PC-3 (cell line): ENCODE results near the gene VSIG1. TPM values are rescaled to one million over a fixed set of nuclear protein-coding genes. Genes with fewer than 3 reads are reported as not detected.

Source experiments
- ATAC-seq: fragments of 200-7000 bp; cut with Tn5 transposase; 2 replicates; pipeline ENCODE4 v1.9.1; 2020; ENCODE audit warnings: mild to moderate bottlenecking, moderate library complexity
- BruUV-seq: library from RNA; stranded (reverse); fragments of 400-500 nt; replicated peaks from 2 replicates; lab custom pipeline; 2021; lab: Mats Ljungman, UMichigan
- CTCF ChIA-PET: fragments of 300-600 bp; sonication (Branson Sonifier 250); formaldehyde crosslinking; loops from one replicate; lab custom pipeline; 2022; ENCODE audit warnings: antibody characterized with exemption; lab: Charles Lee
- POLR2A ChIA-PET: fragments of 300-600 bp; sonication (Branson Sonifier 250); formaldehyde crosslinking; loops from one replicate; lab custom pipeline; 2022; ENCODE audit warnings: antibody characterized with exemption; ENCODE audit not compliant: unreplicated experiment; lab: Charles Lee
- DNase-seq: peaks from one replicate; pipeline ENCODE4 v3.0.0-alpha.2; 2015
- H2AFZ ChIP-seq: fragments of 300-600 bp; sonication (generic); 2 replicates; pipeline ENCODE4 v1.6.0; 2016; ENCODE audit warnings: antibody characterized with exemption, low read length
- H3F3A ChIP-seq: fragments of 300-600 bp; sonication (generic); one replicate; pipeline ENCODE4 v1.6.0; 2017; ENCODE audit warnings: antibody characterized with exemption, low read length, control low read depth, mild to moderate bottlenecking; ENCODE audit not compliant: unreplicated experiment
- H3K27ac ChIP-seq: fragments of 300-600 bp; sonication (generic); 2 replicates; pipeline ENCODE4 v1.5.1; 2016; ENCODE audit warnings: mild to moderate bottlenecking, low read length
- H3K27me3 ChIP-seq: fragments of 300-600 bp; sonication (generic); 2 replicates; pipeline ENCODE4 v1.6.1; 2016; ENCODE audit warnings: low read length, mixed read lengths
- H3K36me3 ChIP-seq: fragments of 300-600 bp; sonication (generic); 2 replicates; pipeline ENCODE4 v1.6.1; 2016; ENCODE audit warnings: low read depth, mixed run types, low read length, mixed read lengths
- H3K4me1 ChIP-seq: fragments of 300-600 bp; sonication (generic); 2 replicates; pipeline ENCODE4 v1.5.1; 2016; ENCODE audit warnings: low read length; ENCODE audit not compliant: insufficient read depth
- H3K4me2 ChIP-seq: fragments of 300-600 bp; sonication (generic); 2 replicates; pipeline ENCODE4 v1.6.0; 2016; ENCODE audit warnings: low read length
- H3K4me3 ChIP-seq: fragments of 300-600 bp; sonication (generic); 2 replicates; pipeline ENCODE4 v1.5.1; 2016; ENCODE audit warnings: mild to moderate bottlenecking, low read length, mixed read lengths
- H3K79me2 ChIP-seq: fragments of 300-600 bp; sonication (generic); 2 replicates; pipeline ENCODE4 v1.6.1; 2017; ENCODE audit warnings: low read length, mixed read lengths
- H3K9ac ChIP-seq: fragments of 300-600 bp; sonication (generic); 2 replicates; pipeline ENCODE4 v1.6.0; 2016; ENCODE audit warnings: mild to moderate bottlenecking, low read length
- H3K9me2 ChIP-seq: fragments of 300-600 bp; sonication (generic); replicated peaks from 2 replicates; pipeline ENCODE4 v1.6.1; 2016; ENCODE audit warnings: mixed run types, low read length, mixed read lengths
- H3K9me3 ChIP-seq: fragments of 300-600 bp; sonication (generic); 2 replicates; pipeline ENCODE4 v1.6.1; 2016; ENCODE audit warnings: low read length, mixed read lengths
- H4K20me1 ChIP-seq: fragments of 300-600 bp; sonication (generic); 2 replicates; pipeline ENCODE4 v1.6.1; 2016; ENCODE audit warnings: low read length, mixed read lengths
- CTCF ChIP-seq: fragments of 300-600 bp; sonication (generic); conservative IDR thresholded peaks from 2 replicates; pipeline ENCODE4 v1.5.1; 2017; ENCODE audit warnings: antibody characterized with exemption, low read depth, mild to moderate bottlenecking, low read length
- EZH2 ChIP-seq: fragments of 300-600 bp; sonication (generic); IDR thresholded peaks from one replicate; pipeline ENCODE4 v1.6.1; 2017; ENCODE audit warnings: antibody characterized with exemption, mild to moderate bottlenecking, low read length; ENCODE audit not compliant: unreplicated experiment
- EZH2phosphoT487 ChIP-seq: fragments of 300-600 bp; sonication (generic); IDR thresholded peaks from 2 replicates; pipeline ENCODE4 v1.6.1; 2018; ENCODE audit warnings: mild to moderate bottlenecking, antibody characterized with exemption, low read length, borderline replicate concordance
- intact Hi-C: fragments of 100-400 bp; cut with micrococcal nuclease; formaldehyde crosslinking; loops from 2 replicates; pipeline ENCODE4 v1.9.0; 2023
- total RNA-seq: library from RNA; depleted of rRNA; stranded (reverse); fragments of >200 nt; gene quantifications from 2 replicates; pipeline ENCODE4 v1.2.3, GENCODE V29; 2014

Gene VSIG1
- total RNA-seq, 1 experiment from 2014 or later, result 0.84 TPM

- intact Hi-C loops, result loop anchor here (1.0 to 5.0 kb wide), 7 partner anchors 52 to 415 kb away; partner anchors contain the start of genes NCBP2L and TSC22D3
- Histone ChIP-seq H3K4me1 (peaks cover 31% of the 10 kb centered on the region), H3K79me2 (no peaks in the 10 kb centered on the region), H3K36me3 (no peaks in the 10 kb centered on the region), H4K20me1 (no peaks in the 10 kb centered on the region), H3F3A (no peaks in the 10 kb centered on the region), H3K4me3 (no peak overlapping the region), H3K9me3 (no peaks in the 10 kb centered on the region), H2AFZ (peak overlapping the region; percentile 67; the same call in 1 of the 2 replicates), H3K9me2 (no peaks in the 10 kb centered on the region), H3K27ac (0 out of 2 replicates have a peak overlapping the region, but pooled peaks have one; percentile 25), H3K27me3 (no peaks in the 10 kb centered on the region), H3K4me2 (peak overlapping the region; percentile 51; the same call in 1 of the 2 replicates), H3K9ac (no peak overlapping the region)
- peak; percentile 11; the same call in 1 of the 2 replicates for ATAC-seq
- DNase-seq, result peak; percentile 59
- TF ChIP-seq CTCF (no peak), EZH2phosphoT487 (no peak), EZH2 (no peak)
- BruUV-seq, result no TSS peak
- ChIA-PET CTCF (no interaction called here), POLR2A (no interaction called here)
These were observed 27.9 kb downstream of the VSIG1 start for GRCh38 chrX:108072746-108073145.

- no peaks in the 10 kb centered on the region for H3K27me3 ChIP-seq
- H3K4me1 ChIP-seq, result no peaks in the 10 kb centered on the region
- peaks cover 12% of the 10 kb centered on the region for H3K36me3 ChIP-seq
- TF ChIP-seq EZH2phosphoT487 (no peak), EZH2 (no peak), CTCF (no peak)
- BruUV-seq, result no TSS peak
- ChIA-PET CTCF (no interaction called here), POLR2A (no interaction called here)
- DNase-seq (no peak), ATAC-seq (no peak)
- H3K9me2 ChIP-seq, result no peaks in the 10 kb centered on the region
- H4K20me1 ChIP-seq, result no peaks in the 10 kb centered on the region
- no peak overlapping the region for H3K4me2 ChIP-seq
- no peak overlapping the region for H2AFZ ChIP-seq
- no peak overlapping the region for H3K27ac ChIP-seq
- H3K4me3 ChIP-seq, result no peak overlapping the region
- H3F3A ChIP-seq, result no peaks in the 10 kb centered on the region
- no peak overlapping the region for H3K9ac ChIP-seq
- no peaks in the 10 kb centered on the region for H3K9me3 ChIP-seq
- no peaks in the 10 kb centered on the region for H3K79me2 ChIP-seq
- intact Hi-C loops, result no loop called here
These were observed 36.2 kb downstream of the VSIG1 start for GRCh38 chrX:108081110-108081509.

GRCh38 chrX:108087792-108088191 lies 42.9 kb downstream of the VSIG1 start:
- Histone ChIP-seq H3K9ac (no peak overlapping the region), H3F3A (no peaks in the 10 kb centered on the region), H3K9me2 (no peaks in the 10 kb centered on the region), H3K27ac (no peak overlapping the region), H3K36me3 (peaks cover 22% of the 10 kb centered on the region), H3K4me1 (0 out of 2 replicates have a peak, but pooled peaks cover 8% of the 10 kb centered on the region), H3K4me3 (no peak overlapping the region), H3K9me3 (no peaks in the 10 kb centered on the region), H3K79me2 (peaks cover 42% of the 10 kb centered on the region), H3K27me3 (no peaks in the 10 kb centered on the region), H3K4me2 (no peak overlapping the region), H4K20me1 (no peaks in the 10 kb centered on the region), H2AFZ (no peak overlapping the region)
- ChIA-PET CTCF (no interaction called here), POLR2A (no interaction called here)
- intact Hi-C loops, result no loop called here
- no peak for DNase-seq
- no peak for ATAC-seq
- TF ChIP-seq EZH2phosphoT487, result no peak
- no peak for TF ChIP-seq EZH2
- no peak for TF ChIP-seq CTCF
- BruUV-seq, result no TSS peak
